ENCODE measurements around the gene CACNA1E.

- TF ChIP-seq CTCF (IDR thresholded peaks at IDR 0.05) (no peak), POLR2A (IDR thresholded peaks at IDR 0.05) (no peak)
Observed at GRCh38 chr1:181623850-181624249, 140.5 kb downstream of the CACNA1E start.

Measured in lower leg skin (tissue), 3 donors.